DND-41 (cell line): ENCODE data around the gene TMEM88.

Experiments
- EZH2 ChIP-seq: IDR thresholded peaks from 3 replicates; pipeline ENCODE4 v1.6.1; 2012; ENCODE audit warnings: borderline replicate concordance, low read depth, mild to moderate bottlenecking, moderate library complexity, low read length, inconsistent platforms; ENCODE audit not compliant: severe bottlenecking
- TF ChIP-seq, protein P1 (sequence below): IDR thresholded peaks from 2 replicates; pipeline ENCODE4 v1.5.1; 2012; ENCODE audit warnings: borderline replicate concordance, low read length, moderate library complexity, mild to moderate bottlenecking; ENCODE audit not compliant: poor library complexity, severe bottlenecking; ENCODE audit errors: extremely low read depth

DNA sequence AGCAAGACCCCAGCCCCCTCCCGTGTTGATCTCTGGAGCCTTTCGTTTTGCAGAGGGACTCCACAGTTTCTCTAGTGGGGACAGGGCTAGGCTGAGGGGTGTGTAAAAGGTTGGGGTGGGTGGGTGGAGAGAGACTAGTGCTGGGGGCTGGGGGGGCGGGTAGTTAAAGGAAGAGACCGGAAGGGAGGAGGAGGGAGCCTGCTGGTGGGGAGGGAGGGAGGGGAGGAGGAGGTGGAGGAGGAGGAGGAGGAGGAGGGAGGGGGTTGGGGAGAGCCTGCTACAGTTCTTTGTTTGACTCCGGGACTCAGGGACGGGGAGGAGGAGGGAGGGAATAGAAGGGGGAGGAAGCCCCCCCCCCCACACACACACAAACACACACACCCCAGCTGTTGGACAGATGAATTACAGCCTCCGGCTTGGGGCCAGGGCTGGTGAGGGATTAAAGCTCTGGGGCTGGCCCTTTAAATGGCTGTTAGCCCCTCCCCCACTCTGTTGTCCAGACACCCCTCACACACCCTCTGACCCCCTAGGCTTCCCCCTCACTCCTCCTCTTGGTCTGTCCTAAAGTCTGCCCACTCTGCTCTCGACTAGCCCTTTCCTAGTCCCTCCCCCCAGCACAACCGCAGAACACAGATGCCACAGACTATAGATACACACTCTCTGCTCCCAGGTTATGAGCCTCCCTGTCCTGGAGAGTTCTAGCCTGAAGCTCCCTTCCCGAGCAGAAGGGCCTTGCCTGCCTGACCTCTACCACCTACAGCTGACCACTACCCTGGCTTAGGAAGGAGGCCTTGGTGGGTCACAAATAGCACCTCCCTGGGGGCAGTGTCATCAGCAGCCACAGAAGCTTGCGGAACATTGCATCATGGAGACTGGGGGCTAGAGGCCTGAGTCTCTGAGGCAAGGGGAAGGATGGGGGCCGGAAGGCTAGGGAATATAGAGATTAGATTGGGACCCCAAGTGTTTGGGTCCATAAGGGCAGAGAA is 16.5 kb upstream of the TMEM88 start:
- TF ChIP-seq, protein P1, sequence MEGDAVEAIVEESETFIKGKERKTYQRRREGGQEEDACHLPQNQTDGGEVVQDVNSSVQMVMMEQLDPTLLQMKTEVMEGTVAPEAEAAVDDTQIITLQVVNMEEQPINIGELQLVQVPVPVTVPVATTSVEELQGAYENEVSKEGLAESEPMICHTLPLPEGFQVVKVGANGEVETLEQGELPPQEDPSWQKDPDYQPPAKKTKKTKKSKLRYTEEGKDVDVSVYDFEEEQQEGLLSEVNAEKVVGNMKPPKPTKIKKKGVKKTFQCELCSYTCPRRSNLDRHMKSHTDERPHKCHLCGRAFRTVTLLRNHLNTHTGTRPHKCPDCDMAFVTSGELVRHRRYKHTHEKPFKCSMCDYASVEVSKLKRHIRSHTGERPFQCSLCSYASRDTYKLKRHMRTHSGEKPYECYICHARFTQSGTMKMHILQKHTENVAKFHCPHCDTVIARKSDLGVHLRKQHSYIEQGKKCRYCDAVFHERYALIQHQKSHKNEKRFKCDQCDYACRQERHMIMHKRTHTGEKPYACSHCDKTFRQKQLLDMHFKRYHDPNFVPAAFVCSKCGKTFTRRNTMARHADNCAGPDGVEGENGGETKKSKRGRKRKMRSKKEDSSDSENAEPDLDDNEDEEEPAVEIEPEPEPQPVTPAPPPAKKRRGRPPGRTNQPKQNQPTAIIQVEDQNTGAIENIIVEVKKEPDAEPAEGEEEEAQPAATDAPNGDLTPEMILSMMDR = no peak
- no peak for TF ChIP-seq EZH2
